HUES64 (cell line): ENCODE results near the gene SLC13A3.

Experiments used
- H3K27ac ChIP-seq: 2 replicates; pipeline ENCODE4 v1.7.0; 2013; ENCODE audit warnings: low read depth, low read length, inconsistent platforms
- H3K27me3 ChIP-seq: 2 replicates; pipeline ENCODE4 v1.6.1; 2013; ENCODE audit warnings: mild to moderate bottlenecking, low read length; ENCODE audit not compliant: insufficient read depth
- H3K36me3 ChIP-seq: 2 replicates; pipeline ENCODE4 v1.6.1; 2013; ENCODE audit warnings: mild to moderate bottlenecking, low read length; ENCODE audit not compliant: insufficient read depth
- H3K4me1 ChIP-seq: 2 replicates; pipeline ENCODE4 v1.6.1; 2013; ENCODE audit warnings: mild to moderate bottlenecking, low read length, moderate library complexity; ENCODE audit not compliant: insufficient read depth
- H3K4me3 ChIP-seq: 2 replicates; pipeline ENCODE4 v1.5.1; 2013; ENCODE audit warnings: mild to moderate bottlenecking, low read length, moderate library complexity
- H3K9ac ChIP-seq: 2 replicates; pipeline ENCODE4 v1.6.1; 2013; ENCODE audit warnings: mild to moderate bottlenecking, low read depth, low read length
- H3K9me3 ChIP-seq: 2 replicates; pipeline ENCODE4 v1.6.1; 2013; ENCODE audit warnings: low read depth, low read length; ENCODE audit not compliant: insufficient read depth
- WGBS: fragments of 150-250, 120-280 bp; methylation state at CpG from one replicate; pipeline ENCODE4 v1.1.7; 2013; ENCODE audit warnings: missing lambda C conversion rate; 5-methylcytosine and 5-hydroxymethylcytosine counted together

The SLC13A3 gene

GRCh38 chr20:46563170-46563859 is 87.9 kb downstream of the SLC13A3 start:
- no peaks in the 10 kb centered on the region for H3K36me3 ChIP-seq
- H3K9ac ChIP-seq: peak overlapping the region; percentile 34; the same call in 1 of the 2 replicates
- H3K4me3 ChIP-seq: peak overlapping the region; percentile 45
- H3K4me1 ChIP-seq: peaks cover 19% of the 10 kb centered on the region
- H3K9me3 ChIP-seq: no peaks in the 10 kb centered on the region
- H3K27ac ChIP-seq: peak overlapping the region; percentile 63; the same call in 1 of the 2 replicates
- H3K27me3 ChIP-seq: no peaks in the 10 kb centered on the region
- 88% methylated on average over 16 of the region's 16 CpGs for WGBS

DNA sequence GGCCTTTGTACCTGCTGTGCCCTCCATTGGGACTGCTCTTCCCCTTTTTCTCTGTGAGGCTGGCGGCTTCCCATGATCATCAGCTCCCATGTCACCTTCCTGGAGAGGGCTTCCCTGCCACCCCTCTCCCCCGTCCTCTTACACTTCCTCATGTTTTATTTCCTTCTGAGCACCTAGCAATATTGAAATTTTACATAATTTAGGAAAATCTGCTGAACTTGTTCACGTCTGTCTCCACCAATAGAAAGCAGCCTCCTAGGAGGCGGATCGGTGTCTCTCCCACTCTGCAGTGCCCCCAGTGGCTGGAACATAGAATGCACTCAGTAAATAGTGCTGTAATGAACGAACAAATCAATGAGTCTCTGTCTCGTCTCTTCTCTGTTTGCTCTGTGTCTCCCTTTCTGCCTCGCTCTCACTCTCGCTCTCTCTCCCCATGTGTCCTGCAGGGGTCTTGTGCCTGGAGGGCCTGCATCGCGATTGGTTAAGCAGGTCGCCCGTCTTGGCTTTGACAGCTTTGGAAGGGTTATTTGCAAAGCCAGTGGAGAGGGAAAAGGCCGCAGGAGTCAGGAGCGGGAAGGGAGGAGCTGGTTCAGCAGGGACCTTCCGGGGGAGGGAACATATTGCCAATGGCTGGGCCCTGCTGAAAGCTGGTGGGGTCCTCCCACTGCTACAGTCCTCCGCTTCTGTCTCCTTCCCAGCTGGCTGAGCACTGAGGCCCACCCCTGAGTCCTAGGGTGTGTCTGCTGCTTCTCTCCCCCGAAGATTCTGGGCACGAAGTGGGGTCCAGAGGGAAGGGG is 88.7 kb downstream of the SLC13A3 start:
- 20% methylated on average over 19 of the region's 19 CpGs for WGBS
- H3K9ac ChIP-seq: peak overlapping the region; percentile 34; the same call in 1 of the 2 replicates
- no peaks in the 10 kb centered on the region for H3K27me3 ChIP-seq
- peak overlapping the region; percentile 45 for H3K4me3 ChIP-seq
- no peaks in the 10 kb centered on the region for H3K9me3 ChIP-seq
- peaks cover 19% of the 10 kb centered on the region for H3K4me1 ChIP-seq
- no peaks in the 10 kb centered on the region for H3K36me3 ChIP-seq
- H3K27ac ChIP-seq: peak overlapping the region; percentile 63

- Histone ChIP-seq H3K9me3 (no peaks in the 10 kb centered on the region), H3K27ac (0 out of 2 replicates have a peak overlapping the region, but pooled peaks have one; percentile 22), H3K9ac (no peak overlapping the region), H3K4me3 (peak overlapping the region; percentile 45), H3K27me3 (no peaks in the 10 kb centered on the region), H3K36me3 (no peaks in the 10 kb centered on the region), H3K4me1 (peaks cover 21% of the 10 kb centered on the region)
- WGBS: 62% methylated on average over 5 of the region's 5 CpGs
Observed at GRCh38 chr20:46562009-46562372, 89.3 kb downstream of the SLC13A3 start.

GRCh38 chr20:46559685-46560440 is 91.4 kb downstream of the SLC13A3 start:
- no peaks in the 10 kb centered on the region for H3K9me3 ChIP-seq
- no peaks in the 10 kb centered on the region for H3K27me3 ChIP-seq
- H3K9ac ChIP-seq: no peak overlapping the region
- no peak overlapping the region for H3K4me3 ChIP-seq
- no peaks in the 10 kb centered on the region for H3K36me3 ChIP-seq
- H3K27ac ChIP-seq: no peak overlapping the region
- 93% methylated on average over 7 of the region's 7 CpGs for WGBS
- peaks cover 32% of the 10 kb centered on the region for H3K4me1 ChIP-seq

DNA sequence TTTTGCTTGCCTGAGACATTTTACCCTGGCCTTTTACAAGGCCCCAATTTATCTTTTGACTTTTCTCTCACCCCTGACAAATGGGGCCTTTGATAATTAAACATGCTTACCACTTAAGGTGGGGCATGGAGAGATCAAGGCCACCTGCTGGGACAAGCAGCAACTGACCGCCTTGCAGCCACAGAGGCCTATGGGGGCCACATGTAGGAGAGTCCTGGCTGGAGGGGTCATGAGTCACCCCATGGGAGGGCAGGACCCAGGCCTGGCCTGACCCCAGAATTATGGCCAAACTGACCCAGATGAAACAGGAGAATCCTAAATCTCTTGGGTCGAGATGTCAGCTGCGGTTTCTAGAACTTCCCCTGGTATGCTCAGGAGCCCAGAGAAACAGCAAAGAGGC is 92.3 kb downstream of the SLC13A3 start:
- Histone ChIP-seq H3K9ac (no peak overlapping the region), H3K4me3 (no peak overlapping the region), H3K27me3 (no peaks in the 10 kb centered on the region), H3K36me3 (no peaks in the 10 kb centered on the region), H3K9me3 (no peaks in the 10 kb centered on the region), H3K4me1 (peaks cover 37% of the 10 kb centered on the region), H3K27ac (no peak overlapping the region)
- 90% methylated on average over 3 of the region's 3 CpGs for WGBS

DNA sequence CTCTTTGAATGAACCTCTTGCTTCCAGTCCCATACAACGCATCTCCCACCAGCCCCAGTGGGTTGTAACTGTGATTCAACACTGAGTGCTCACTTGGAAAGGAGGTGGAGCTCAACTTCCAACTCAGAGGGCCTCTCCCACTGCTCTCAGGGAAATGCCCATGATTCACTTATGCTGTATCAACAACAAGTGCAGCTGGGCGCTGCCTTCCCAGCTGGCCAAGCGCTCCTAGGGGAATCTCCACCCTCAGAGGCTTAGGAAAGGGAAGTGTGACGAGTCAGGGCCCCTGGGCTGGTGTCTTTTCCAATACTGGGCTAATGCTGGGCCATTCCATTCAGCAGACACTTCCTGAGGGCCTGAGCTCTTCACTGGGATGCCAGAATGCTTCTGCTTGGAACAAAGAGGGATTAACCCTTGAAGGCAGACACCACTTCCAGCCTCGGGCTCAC is 92.7 kb downstream of the SLC13A3 start:
- Histone ChIP-seq H3K36me3 (no peaks in the 10 kb centered on the region), H3K4me3 (no peak overlapping the region), H3K27me3 (no peaks in the 10 kb centered on the region), H3K4me1 (peaks cover 37% of the 10 kb centered on the region), H3K27ac (no peak overlapping the region), H3K9ac (no peak overlapping the region), H3K9me3 (no peaks in the 10 kb centered on the region)
- 75% methylated on average over 5 of the region's 5 CpGs for WGBS

DNA sequence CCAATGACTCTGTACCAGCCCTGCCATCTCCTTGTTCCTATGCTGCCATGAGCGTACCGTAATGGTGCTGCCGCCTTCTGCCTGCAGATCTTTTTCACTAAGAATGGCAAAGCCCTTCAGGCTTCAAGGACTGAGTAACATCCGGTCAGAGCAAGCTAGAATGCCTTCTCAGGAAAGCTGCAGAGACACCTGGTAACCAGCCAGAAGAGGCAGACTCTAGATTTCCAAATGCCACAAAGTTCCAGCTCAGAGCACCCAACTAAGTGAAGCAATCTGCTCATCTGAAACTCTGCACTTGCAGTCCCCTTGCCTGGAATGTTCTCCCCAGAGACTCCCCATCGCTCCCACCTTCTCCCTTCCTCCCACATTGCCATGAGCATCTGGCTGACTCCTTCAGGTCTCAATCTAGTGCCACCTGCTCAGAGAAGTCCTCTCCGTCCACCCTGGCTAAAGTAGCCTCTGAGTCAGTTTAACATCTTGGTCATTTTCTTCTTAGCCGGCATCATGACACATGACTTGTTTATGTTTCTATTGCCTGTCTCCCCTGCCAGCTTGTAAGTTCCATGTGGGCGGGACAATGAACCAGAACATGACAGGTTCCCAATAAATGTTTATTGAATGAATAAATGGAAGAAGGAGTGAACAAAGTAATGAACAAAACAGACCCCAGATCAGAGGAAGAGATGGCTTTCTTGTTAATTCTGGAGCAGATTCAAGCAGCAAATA is 93.9 kb downstream of the SLC13A3 start:
- H3K9me3 ChIP-seq: no peaks in the 10 kb centered on the region
- no peak overlapping the region for H3K9ac ChIP-seq
- 89% methylated on average over 8 of the region's 8 CpGs for WGBS
- H3K4me3 ChIP-seq: no peak overlapping the region
- no peak overlapping the region for H3K27ac ChIP-seq
- H3K27me3 ChIP-seq: no peaks in the 10 kb centered on the region
- H3K36me3 ChIP-seq: no peaks in the 10 kb centered on the region
- peaks cover 37% of the 10 kb centered on the region for H3K4me1 ChIP-seq

- 91% methylated on average over 4 of the region's 4 CpGs for WGBS
- Histone ChIP-seq H3K9ac (no peak overlapping the region), H3K36me3 (no peaks in the 10 kb centered on the region), H3K4me1 (peaks cover 41% of the 10 kb centered on the region), H3K4me3 (no peak overlapping the region), H3K27ac (no peak overlapping the region; the same call in 1 of the 2 replicates), H3K27me3 (no peaks in the 10 kb centered on the region), H3K9me3 (no peaks in the 10 kb centered on the region)
Observed at GRCh38 chr20:46555370-46555956, 95.8 kb downstream of the SLC13A3 start.

GRCh38 chr20:46554828-46555227 is 96.4 kb downstream of the SLC13A3 start:
- WGBS: 19% methylated on average over 3 of the region's 3 CpGs
- Histone ChIP-seq H3K4me1 (peaks cover 41% of the 10 kb centered on the region), H3K27me3 (no peaks in the 10 kb centered on the region), H3K9me3 (no peaks in the 10 kb centered on the region), H3K27ac (peak overlapping the region; percentile 43; the same call in 1 of the 2 replicates), H3K9ac (no peak overlapping the region), H3K36me3 (no peaks in the 10 kb centered on the region), H3K4me3 (no peak overlapping the region)

GRCh38 chr20:46553926-46554325 is 97.3 kb downstream of the SLC13A3 start:
- H3K27me3 ChIP-seq: no peaks in the 10 kb centered on the region
- over 99% methylated on average over 3 of the region's 3 CpGs for WGBS
- no peak overlapping the region for H3K27ac ChIP-seq
- no peak overlapping the region for H3K4me3 ChIP-seq
- peaks cover 40% of the 10 kb centered on the region for H3K4me1 ChIP-seq
- H3K36me3 ChIP-seq: no peaks in the 10 kb centered on the region
- H3K9me3 ChIP-seq: no peaks in the 10 kb centered on the region
- H3K9ac ChIP-seq: no peak overlapping the region
